Adrenal gland (tissue), 5 donors: ENCODE measurements around the gene GANAB.

Experiments used
- POLR2A ChIP-seq, 2 donors: fragments of 450-650 bp; IDR thresholded peaks; one replicate each; pipeline ENCODE4 v1.6.1; 2017; ENCODE audit warnings: antibody characterized with exemption in 2 of 2, mild to moderate bottlenecking in 2 of 2, moderate library complexity in 1 of 2
- TF ChIP-seq, protein P1 (sequence below), 6 experiments: fragments of 450-650 bp in 4 of 6; fragments of 200-600 bp in 2 of 6; sonication (generic) in 1 of 6; IDR thresholded peaks; 1 replicate in 5 of 6; 2 replicates in 1 of 6; pipeline versions ENCODE4 v1.5.1 to v1.8.0; 2016 to 2021; ENCODE audit warnings: antibody characterized with exemption in 6 of 6, mild to moderate bottlenecking in 2 of 6, moderate library complexity in 1 of 6
- donor health status: DM: no; HTN: no; CAD: no.

DNA sequence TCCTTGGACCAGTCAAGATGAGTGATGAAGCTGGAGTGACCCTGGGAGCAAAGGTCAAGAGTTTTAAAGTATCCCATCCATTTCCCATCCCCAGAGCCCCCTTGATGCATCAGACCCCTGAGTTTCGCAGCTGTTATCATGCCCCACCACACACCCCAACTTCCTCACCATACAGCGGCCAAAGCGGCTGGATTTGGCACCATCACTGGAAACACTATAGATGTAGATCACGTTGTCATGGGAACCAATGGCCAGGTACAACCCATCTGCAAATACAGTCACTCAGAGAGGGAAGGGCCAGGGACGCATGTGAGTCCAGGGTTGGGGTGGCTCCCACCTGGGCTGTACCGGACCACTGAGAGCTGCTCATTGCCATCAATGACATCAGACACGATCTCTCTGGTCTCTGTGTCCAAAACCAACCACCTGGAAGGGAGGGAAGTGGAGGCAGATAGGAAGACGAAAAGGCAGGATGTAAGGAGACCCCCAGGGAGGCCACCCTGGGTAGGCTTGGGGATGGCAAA, 42.6 kb downstream of the GANAB start:
- TF ChIP-seq, protein P1, sequence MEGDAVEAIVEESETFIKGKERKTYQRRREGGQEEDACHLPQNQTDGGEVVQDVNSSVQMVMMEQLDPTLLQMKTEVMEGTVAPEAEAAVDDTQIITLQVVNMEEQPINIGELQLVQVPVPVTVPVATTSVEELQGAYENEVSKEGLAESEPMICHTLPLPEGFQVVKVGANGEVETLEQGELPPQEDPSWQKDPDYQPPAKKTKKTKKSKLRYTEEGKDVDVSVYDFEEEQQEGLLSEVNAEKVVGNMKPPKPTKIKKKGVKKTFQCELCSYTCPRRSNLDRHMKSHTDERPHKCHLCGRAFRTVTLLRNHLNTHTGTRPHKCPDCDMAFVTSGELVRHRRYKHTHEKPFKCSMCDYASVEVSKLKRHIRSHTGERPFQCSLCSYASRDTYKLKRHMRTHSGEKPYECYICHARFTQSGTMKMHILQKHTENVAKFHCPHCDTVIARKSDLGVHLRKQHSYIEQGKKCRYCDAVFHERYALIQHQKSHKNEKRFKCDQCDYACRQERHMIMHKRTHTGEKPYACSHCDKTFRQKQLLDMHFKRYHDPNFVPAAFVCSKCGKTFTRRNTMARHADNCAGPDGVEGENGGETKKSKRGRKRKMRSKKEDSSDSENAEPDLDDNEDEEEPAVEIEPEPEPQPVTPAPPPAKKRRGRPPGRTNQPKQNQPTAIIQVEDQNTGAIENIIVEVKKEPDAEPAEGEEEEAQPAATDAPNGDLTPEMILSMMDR (IDR thresholded peaks at IDR 0.05) = no peak
- no peak for TF ChIP-seq POLR2A (IDR thresholded peaks at IDR 0.05)
